Endothelial cell of hepatic sinusoid (primary cell): ENCODE results near the gene LCE1E.

ENCODE experiments used
- in situ Hi-C: cut with HindIII; loops from 2 replicates; pipeline ENCODE4 v1.10.0; 2017; ENCODE audit warnings: low sequenced_read_pairs

The LCE1E gene, protein sequence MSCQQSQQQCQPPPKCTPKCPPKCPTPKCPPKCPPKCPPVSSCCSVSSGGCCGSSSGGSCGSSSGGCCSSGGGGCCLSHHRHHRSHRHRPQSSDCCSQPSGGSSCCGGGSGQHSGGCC

DNA sequence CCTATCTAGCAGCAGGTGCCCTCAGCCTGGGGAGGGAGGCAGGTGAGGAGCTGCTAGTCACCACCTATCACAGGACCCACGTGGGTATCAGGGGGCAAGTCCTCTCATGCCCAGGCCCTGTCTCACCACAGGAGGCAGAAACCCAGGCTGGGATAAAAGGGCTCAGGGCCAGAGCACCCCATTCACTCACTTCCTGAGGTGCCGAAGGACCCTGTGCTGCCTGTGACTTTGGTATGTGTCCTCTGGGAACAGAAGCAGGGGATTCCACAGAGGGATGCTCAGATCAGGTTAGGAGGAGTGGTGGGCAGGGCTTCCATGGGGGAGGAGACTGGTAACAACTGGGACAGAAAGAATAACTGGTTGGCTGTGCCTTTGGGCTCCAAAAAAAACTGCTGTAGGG is at the start of gene LCE1E:
TSS of gene LCE1E (plus strand) at position 181 of the 400 bp plus-strand sequence. CDS start 1,043 bp downstream, outside the sequence.
- in situ Hi-C loops: no loop called here

DNA sequence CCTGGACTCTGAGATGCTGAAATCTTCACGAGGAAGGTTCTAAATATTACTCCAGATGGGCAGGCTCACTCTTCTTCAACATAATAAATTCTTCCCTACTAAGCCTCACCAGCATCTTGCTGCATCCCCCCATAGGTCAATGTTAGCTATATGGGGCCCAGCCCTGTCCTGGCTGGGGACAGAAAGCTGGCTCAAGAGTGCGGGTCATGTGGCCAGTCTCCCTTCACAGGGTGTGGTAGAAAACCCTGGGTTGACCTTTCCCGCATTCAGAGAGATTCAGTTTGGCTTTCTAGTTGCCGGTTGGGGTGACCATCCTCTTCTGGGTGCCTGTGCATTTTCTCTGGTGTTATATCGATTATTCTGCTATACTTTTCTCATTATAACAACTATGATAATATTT is 48.1 kb upstream of the LCE1E start:
- in situ Hi-C loops: no loop called here

DNA sequence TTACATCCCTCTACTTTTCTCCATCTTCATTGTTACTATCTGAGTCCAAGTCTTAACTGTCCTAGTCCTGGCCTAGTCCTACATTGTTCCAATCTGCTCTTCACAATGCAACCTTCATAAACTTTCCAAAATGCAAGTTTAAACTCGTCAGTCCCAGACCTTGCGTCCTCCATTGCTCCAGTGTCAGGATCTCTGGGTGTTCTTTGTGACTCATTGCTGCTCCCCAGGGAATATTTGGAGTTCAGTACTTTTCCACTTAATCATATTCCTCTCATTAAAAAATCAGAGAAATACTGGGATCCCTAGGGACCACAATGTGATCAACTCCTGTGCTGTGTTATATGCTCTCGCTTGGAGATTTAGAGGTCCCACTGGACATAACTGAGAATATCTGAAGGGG is 46.2 kb upstream of the LCE1E start:
- in situ Hi-C loops: no loop called here

DNA sequence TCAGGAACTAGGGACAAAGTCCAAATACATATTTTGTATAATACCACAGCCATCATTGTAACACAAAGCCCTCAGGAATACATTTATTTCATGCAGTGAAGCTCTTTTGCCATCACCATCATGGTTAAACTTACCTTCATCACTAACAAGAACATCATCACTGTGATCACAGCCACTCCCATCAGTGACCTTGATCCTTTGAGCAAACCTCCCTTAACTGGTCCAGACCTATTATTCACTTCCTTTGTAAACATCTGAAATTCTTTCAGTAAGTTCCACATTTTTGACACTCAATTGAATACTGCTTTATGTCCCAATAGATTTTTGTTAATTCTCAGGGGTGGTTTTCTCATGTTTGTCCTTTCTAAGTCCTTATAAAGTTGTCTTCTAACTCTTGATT is 44.4 kb upstream of the LCE1E start:
- in situ Hi-C loops: no loop called here

DNA sequence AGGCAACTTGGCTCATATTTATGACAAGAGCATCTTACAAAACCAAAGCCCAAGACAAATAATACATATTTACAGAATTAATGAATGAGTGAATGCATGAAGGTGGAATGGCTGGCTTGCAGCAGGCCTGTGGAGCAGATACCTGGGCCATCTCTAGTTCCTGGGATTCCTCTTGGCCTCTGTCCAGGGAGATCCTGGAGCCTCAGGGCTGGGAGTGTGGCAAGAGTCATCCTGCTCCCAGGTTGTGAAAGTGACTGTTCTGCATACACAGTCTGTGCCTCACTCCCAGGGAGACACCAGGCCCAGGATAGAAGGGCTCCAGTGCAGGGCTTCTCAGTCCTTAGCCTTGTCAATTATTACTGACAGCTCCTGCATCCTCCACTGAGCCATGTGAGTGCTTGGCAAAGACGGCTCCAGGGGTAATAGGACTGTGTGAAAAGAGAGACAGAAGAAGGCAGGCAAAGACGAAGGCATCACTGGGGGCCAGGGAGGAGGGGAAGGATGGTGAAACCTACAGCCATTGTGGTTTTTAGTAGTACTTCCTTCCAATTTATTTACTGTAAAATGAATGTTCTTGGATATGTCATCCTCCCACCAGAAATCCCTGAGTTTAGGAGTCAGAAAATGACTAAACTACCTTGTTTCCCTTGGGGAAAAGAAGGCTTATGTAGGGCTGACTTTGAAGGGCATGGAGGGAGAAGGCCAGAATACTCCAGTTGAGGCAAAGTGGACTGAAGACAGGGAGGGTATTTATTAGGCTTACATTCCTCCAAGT is 42.5 kb upstream of the LCE1E start:
- in situ Hi-C loops: no loop called here

DNA sequence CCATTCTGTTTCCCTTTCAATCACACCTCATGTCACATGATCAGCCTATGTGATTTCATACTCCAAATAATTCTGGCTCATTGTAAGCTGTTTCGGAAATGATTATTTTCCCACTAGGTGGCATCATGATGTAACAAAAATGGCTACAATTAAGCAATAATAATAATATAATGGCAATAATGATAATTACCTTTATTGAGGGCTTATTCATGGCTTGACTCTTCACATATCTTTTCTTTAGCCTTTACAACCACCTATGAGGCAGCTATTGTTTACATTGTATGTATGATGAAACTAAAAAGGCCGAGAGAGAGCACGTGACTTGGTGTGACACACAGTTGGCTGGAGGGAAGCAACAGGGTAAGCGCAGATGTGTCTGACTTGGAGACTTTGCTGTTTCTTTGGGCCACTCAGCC is 40.8 kb upstream of the LCE1E start:
- in situ Hi-C loops: no loop called here

DNA sequence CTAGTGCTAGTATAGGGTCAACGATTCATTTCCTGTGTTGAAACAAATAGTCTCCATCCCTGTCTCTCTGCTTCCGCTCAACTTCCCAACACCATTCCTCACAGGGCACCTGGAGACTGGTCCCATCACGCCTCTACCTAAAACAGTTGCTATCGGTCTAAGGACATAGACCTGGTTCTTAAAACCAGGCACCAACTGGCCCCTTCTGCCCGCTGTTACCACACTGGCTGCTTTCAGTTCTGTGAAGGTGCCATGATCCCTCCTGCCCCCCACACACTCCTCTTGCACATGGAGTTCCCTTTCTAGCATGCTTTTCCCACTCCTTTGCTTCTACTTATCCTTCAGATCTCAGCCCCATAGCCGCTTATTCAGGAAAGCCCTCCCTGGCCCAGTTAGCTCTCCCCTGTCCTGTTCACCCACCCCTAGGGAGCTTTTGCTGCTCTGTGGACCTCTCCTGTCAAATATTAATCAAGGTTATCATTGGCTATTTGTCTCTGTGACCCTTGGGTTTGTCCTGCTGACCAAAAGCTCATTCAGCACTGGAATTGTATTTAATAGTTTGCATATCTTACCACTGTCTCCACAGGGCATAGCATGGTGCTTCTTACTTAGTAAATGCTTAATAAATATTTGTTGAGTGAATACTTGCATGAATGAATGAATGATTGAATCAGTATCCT is 40.2 kb upstream of the LCE1E start:
- in situ Hi-C loops: no loop called here

DNA sequence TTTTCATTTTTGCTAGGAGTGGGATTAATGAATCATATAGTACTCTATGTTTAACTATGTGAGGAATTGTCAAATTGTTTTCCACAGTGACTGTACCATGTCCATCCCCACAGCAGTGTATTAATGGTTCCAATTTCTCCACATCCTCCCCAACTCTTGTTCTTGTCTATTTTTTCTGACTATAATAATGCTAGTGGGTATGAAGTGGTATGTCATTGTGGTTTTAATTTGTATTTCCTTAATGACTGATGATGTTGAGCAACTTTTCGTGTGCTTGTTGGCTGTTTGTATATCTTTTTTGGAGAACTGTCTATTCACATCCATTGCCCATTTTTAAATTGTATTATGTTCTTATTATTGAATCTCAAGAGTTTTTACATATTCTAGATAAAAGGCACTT is 38.2 kb upstream of the LCE1E start:
- in situ Hi-C loops: no loop called here

DNA sequence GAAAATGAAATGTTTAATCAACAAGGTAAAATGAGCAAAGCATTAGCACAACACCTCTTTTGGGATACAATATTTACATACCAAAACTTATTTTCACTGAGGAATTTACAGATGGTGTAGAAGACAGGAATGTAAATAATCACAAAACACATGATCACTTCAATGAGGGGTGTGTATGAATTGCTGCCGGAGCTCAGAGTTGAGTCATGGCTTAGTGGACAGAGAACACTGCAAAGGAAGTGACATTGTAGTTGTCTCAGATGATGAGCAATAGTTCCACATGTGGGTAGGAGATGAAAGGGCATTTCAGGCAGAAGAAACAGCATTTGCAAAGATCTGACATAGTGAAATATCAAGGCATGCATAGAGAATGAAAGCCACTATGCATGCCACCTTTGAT is 33.8 kb upstream of the LCE1E start:
- in situ Hi-C loops: no loop called here

DNA sequence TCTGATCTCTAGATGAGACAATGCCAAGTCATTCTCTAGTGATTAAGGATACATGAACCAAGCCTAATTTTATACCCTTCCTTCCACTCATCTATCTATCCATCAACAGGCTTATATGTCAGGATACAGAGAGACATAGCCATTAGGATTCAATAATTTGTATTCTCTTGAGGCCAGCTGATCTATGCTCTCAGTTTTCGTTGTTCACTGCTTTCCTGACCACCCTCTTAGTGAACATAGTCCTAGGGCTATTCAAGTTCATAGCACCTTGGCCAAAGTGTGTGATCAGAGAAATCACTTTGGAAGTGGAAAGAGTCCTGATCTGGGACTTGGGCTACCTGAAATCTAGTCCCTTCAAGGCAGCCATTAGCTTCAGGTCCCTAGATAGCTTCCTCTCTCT is 32.5 kb upstream of the LCE1E start:
- in situ Hi-C loops: no loop called here

DNA sequence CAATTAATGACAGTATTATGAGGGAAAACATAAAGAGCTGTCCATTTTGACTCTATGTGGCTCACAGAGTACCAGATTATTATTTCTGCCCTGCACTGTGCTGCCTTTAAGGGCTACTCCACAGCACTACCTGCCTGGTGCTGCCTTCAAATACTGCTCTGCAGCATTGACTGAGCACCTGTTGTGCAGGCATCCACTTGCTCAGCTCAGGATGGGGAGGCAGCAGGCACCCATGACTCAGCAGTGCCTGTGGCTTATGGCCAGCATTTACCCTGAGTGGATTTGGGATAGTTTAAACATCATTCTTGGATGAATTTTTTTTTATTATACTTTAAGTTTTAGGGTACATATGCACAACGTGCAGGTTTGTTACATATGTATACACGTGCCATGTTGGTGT is 29.2 kb upstream of the LCE1E start:
- in situ Hi-C loops: no loop called here

DNA sequence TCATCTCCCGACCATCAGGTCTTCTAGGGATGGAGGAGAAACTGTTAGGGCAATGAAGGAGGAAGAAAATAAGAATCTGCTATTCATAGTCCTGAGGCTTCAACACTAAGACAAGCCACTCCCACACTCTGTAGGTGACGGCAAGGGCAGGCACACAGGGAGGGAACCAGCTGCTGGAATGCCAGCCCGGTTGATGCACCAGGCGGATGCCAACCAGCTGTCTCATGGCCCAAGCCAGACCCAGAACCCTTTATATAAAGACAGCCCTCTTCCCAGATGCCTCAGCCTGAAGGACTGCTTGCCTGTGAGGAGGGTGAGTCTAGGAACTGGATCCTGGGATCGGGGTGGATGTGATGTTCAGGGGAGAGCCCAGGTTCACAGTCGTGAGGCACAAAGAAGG is 28.3 kb upstream of the LCE1E start, which contains the start of gene KPRP:
TSS of gene KPRP (plus strand) at position 279 of the 400 bp plus-strand sequence. CDS start 1,564 bp downstream, outside the sequence.
- in situ Hi-C loops: no loop called here

DNA sequence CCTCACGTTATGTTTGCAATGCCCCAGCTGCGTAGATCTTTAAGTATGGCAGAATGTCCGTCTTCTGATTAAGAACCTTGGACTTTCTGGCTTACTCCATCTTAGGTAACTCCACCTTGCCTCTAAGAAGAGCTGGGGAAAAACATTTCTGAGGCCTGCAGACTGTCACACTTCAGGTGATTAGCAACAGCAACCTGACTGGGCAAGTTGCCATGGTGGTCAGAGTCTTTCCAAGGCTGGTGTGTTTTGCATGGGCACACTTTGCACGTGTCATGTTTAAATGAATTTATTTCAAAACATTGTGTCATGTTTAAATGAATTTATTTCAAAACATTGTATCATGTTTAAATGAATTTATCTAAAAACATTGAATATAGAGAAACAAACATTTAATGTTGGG is 27.4 kb upstream of the LCE1E start:
- in situ Hi-C loops: no loop called here

DNA sequence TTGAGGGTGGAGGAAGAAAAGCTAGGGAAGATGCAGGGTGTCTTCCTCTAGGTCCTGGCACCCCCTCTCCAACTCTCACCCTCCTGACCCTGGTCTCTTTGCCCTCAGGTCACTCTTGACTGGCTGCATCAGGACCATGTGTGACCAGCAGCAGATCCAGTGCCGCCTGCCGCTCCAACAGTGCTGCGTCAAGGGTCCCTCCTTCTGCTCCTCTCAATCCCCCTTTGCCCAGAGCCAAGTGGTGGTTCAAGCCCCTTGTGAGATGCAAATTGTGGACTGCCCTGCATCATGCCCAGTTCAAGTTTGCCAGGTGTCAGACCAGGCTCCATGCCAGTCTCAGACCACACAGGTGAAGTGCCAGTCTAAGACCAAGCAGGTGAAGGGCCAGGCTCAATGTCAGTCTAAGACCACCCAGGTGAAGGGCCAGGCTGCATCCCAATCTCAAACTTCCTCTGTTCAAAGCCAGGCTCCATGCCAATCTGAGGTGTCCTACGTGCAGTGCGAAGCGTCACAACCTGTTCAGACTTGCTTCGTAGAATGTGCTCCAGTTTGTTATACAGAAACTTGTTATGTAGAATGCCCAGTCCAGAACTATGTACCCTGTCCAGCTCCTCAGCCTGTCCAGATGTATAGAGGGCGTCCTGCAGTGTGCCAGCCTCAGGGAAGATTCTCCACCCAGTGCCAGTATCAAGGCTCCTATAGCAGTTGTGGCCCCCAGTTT is 26.4 kb upstream of the LCE1E start:
- in situ Hi-C loops: no loop called here

DNA sequence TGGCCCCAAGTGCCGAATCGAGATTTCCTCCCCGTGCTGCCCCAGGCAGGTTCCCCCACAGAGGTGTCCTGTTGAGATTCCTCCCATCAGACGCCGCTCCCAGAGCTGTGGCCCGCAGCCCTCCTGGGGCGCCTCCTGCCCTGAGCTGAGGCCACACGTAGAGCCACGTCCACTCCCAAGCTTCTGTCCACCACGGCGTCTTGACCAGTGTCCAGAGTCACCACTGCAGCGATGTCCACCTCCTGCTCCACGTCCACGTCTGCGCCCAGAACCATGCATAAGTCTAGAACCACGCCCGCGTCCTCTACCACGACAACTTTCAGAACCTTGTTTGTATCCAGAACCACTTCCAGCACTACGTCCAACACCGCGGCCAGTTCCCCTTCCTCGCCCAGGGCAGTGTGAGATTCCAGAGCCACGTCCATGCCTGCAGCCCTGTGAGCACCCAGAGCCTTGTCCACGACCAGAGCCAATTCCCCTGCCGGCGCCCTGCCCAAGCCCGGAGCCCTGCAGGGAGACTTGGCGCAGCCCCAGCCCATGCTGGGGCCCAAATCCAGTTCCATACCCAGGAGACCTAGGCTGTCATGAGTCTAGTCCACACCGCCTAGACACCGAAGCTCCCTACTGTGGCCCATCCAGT is 25.4 kb upstream of the LCE1E start:
- in situ Hi-C loops: no loop called here

DNA sequence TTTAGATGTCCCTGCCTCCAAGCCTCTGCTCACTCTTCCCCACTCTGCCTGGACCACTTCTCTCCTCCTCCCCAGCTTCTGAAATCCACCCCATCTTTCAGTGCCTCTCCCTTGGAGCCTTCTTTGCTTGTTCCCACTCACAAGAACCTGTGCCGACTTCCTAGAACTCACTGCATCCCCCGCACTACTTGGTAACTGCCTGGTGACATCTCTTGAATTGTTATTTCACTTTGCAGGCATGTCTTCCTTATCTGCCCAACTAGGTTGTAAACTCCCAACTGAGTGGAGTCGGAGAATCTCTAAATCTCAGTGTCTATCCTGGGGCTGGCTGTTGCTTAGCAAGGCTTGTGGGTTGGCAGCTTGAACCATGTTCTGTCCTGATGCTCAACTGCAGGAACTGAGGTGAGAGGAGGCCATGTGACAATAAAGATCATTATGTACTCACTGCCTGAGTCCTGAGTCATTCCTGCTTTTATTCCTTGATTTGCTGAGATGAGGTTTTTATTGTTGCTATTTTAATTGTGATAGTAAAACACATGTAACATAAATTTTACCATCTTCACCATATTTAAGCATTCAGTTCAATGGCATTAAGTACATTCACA is 24.3 kb upstream of the LCE1E start:
- in situ Hi-C loops: no loop called here

DNA sequence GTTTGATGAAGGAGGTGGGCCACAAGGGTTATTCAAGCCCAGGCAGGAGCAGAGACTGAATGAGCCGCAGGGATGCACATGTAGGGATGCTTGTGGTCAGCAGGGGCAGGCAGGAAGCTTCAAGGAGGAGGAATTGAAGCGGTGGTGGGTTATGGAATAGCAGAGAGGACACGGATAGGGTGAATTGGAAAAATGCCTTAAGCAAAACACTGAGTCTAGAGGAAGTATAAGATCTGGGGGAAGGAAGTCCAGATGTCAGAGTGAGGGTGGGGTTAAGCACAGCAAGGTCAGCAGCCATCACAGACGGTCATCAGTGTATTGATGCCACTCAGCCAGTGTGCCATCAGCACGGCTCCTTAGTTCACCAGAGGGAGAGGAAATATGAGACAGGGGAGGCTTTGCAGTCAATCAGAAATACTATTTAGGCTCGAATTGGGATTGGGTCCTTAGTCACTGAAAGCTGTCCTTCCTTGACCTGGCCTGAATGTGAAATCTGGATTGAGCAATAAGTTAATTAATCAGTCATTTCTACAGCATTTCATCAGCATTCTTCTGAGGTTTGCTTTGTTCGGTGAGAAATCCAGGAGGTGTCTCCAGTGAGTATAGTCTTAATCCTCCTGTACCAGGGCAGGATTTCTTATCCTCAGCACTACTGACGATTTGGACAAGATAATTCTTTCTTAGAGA is 17.1 kb upstream of the LCE1E start:
- in situ Hi-C loops: loop anchor here (5.0 kb wide), 1 partner anchor 72 kb away; the partner anchor contains the start of gene LCE2A

DNA sequence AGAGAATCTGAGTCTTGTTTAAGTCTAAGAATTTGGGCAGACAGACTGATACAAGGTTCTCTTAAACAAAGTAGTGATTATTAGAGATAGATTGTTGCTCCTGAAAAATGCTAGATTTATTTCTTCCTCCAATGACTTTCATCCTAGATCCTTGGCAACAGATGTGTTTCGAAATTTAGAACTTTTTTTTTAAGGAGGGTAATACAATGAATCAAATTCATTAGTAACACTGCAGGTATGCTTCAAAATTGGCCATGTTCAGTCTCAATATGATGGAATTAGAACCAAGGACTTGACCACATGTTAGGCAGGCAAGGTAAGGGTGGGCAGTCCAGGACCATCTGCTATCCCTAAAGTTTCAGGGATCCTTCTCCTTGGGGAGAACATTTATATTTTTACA is 15.6 kb upstream of the LCE1E start:
- in situ Hi-C loops: no loop called here

DNA sequence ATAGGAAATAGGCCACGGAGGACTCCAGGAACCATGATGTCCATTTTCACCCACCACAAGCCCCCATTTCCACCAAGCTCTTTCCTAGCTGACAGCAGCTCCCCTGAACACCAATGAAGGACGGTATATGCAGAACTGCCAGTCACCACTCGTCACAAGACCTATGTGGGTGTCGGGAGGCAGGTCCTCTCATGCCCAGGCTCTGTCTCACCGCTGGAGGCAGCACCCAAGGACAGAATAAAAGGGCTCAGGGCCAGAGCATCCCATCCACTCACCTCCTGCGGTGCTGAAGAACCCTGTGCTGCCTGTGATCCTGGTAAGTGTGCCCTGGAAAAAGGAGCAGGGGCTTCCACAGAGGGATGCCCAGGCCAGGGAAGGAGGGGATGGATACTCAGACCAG is 11.2 kb upstream of the LCE1E start, which contains the start of gene LCE1F:
TSS of gene LCE1F (plus strand) at position 266 of the 400 bp plus-strand sequence. CDS start 1,232 bp downstream, outside the sequence.
- in situ Hi-C loops: no loop called here

DNA sequence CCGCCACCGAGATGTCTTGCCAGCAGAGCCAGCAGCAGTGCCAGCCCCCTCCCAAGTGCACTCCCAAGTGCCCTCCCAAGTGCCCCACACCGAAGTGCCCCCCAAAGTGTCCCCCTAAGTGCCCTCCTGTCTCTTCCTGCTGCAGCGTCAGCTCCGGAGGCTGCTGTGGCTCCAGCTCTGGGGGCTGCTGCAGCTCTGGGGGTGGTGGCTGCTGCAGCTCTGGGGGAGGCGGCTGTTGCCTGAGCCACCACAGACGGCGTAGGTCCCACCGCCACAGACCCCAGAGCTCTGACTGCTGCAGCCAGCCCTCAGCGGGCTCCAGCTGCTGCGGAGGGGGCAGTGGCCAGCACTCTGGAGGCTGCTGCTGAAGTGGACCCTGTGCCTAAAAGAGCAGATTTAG is 9.7 kb upstream of the LCE1E start:
- in situ Hi-C loops: no loop called here
